ENCODE data around the gene ENTREP1.

Gene ENTREP1

GRCh38 chr9:69319324-69320025 is 5.5 kb upstream of the ENTREP1 start:
- DNase-seq (ENCODE audit: low read depth, low spot score): no peak

- DNase-seq (ENCODE audit: low read depth, low spot score): no peak
These were observed 2.8 kb upstream of the ENTREP1 start for GRCh38 chr9:69322256-69322655.

GRCh38 chr9:69323861-69324260 is 1.2 kb upstream of the ENTREP1 start:
- no peak for DNase-seq (ENCODE audit: low read depth, low spot score)

GRCh38 chr9:69325409-69326212 is 596 bp downstream of the ENTREP1 start:
- no peak for DNase-seq (ENCODE audit: low read depth, low spot score)

DNA sequence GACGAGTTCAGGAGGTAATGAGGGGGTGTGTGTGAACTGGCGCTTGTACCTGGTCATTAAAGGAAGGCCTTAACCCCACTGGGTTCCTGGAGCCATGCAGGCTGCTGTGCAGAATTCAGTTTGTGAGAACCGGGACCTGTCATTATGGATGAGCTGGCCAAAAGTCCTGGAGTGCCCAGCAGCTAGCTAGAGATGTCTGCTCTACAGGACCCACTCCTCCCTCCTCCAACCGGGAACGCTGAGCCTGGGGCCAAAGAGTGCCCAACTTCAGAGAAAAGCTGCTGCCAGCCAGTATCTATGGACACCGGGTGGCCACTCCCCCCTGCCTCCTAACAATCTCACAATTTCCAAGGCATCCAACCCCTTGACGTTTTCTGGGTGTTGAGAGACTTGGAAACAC is 1.2 kb downstream of the ENTREP1 start:
- no peak for DNase-seq (ENCODE audit: low read depth, low spot score)

GRCh38 chr9:69330580-69330979 is 5.6 kb downstream of the ENTREP1 start:
- DNase-seq (ENCODE audit: low read depth, low spot score): no peak

DNA sequence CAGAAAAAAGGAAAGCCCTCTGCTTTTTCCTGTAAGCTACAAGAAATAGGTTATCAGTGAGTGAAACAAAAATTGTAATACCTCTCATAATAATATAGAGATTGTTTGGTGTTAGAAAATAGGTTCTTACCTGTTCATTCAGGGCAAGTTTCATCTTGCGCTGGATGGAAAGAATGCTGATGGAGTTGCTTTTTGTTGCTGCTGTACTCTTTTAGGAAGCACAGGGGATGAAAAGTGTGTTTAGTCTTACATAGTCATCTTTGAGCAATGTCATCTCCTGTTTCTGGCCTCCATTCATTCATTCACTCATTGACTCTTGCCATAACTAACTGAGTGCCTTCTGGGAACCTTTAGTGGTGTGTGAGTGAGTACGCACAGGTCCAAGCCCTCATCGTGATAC is 6.4 kb downstream of the ENTREP1 start:
- DNase-seq (ENCODE audit: low read depth, low spot score): no peak

DNA sequence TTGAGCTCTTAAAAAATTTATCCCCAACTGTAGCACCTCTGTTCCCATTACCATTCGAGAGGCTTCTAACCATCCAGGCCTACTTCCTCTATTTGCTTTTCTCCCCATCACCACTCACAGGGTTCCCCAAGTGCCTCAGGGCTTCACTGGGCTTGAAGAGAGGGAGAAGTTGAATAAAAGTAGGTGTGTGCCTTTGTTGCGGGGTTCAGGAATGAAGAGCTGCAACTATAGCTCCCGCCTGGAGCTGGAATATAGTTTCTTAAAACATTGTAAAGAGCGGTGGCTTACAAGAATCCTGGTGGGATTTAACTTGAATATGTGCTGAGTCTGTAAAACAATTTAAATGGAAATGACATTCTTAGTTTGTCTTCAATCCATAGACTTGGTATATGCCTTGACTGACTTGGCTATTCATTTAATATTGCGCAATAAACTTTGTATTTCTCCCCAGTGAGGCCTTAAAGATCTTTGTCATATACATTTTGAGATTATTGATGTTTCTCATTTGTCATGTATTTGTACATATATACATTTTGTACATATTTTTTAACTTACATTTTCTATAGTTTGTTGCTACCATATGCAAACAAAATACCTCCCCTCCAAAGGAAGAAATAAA is 7.2 kb downstream of the ENTREP1 start:
- no peak for DNase-seq (ENCODE audit: low read depth, low spot score)

DNA sequence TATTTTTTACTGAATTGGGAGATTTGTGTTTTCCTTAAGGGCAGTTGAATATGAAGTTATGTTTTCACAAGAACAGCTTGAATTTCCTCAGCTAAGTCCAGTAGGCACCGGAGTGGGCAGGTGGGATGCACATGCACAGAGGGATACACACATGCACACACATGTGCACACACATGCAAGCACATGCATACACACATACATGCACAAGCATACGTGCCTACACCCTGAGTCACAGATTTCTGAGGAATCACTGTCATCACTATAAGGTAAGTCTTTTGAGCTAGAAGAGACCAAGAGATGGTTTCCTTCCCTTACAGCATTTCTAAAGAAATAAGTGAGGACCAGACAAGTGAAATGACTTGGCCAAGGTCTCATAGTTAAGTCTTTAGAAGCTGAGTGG is 8.7 kb downstream of the ENTREP1 start:
- no peak for DNase-seq (ENCODE audit: low read depth, low spot score)

DNA sequence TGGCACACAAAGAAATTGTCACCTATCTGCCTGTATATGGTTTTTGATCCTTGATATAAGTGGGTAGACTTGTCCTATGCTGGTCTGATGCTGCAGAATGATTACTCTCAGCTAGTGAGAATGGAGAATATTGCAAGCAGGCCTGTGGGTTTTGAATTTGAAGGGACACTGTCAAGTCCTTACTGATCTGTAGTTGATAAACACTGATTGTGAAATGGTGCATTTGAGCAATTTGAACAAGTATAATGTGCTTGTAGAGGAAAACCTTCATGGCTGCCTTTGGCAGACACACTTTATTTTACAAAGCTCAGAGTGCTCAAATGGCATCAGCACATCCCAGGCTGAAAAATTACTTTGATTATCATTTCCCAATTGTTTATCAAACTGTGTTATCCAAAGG is 9.3 kb downstream of the ENTREP1 start:
- DNase-seq (ENCODE audit: low read depth, low spot score): no peak

DNA sequence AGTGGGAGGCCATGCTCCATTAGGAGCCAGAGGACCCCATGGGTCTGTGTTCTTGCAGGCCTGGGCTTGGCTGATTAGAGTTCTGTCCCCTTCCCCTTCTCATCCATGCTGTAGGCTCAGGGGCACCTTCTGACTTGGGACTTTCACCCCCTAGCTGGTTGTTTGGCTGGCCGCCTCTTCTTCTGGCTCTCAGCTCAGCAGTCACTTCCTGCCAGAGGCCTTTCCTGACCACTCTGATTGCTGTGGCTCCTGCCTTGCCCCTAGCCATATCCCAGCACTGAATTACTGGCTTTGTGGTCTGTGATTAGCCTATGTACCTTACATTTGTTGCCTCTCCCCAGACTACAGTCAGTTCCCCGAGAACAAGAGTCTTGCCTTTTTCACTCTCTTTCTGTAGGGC is 14.6 kb downstream of the ENTREP1 start:
- DNase-seq (ENCODE audit: low read depth, low spot score): no peak

DNA sequence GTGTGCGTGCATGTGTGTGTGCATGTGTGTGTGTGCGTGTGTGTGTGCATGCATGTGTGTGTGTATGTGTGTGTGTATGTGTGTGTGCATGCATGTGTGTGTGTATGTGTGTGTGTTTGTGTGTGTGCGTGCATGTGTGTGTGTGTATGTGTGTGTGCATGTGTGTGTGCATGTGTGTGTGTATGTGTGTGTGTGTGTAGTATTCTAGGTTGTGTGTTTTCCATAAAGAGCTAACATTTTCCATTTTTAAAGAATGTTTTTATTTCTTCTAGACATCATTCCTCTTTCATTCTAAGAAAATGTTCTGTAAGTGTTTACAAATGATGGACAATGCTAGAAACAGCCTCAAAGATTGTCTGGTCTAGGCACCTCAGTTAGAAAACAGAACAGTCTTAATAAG is 15.6 kb downstream of the ENTREP1 start:
- DNase-seq (ENCODE audit: low read depth, low spot score): no peak

GRCh38 chr9:69342769-69343168 is 17.8 kb downstream of the ENTREP1 start:
- no peak for DNase-seq (ENCODE audit: low read depth, low spot score)

DNA sequence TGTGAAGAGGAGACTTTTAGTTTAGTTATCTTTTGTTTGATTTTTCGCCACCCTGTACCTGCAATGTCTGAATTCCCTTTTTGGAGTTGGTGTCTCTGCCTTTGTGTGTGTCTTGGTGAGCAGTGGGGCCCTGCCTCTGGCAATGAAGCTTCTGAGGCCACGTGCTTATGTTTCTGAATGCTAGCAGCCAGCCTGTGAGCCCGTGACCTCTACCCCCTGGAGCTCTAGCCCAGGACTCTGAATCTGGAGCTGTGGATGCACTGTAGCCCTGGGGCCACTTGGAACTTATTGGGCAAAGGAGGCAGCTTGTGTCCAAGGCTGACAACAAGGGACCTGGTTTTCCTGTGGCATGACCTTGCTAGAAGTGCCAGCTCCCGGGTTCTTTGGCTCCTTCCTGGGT is 19.4 kb downstream of the ENTREP1 start:
- no peak for DNase-seq (ENCODE audit: low read depth, low spot score)

DNA sequence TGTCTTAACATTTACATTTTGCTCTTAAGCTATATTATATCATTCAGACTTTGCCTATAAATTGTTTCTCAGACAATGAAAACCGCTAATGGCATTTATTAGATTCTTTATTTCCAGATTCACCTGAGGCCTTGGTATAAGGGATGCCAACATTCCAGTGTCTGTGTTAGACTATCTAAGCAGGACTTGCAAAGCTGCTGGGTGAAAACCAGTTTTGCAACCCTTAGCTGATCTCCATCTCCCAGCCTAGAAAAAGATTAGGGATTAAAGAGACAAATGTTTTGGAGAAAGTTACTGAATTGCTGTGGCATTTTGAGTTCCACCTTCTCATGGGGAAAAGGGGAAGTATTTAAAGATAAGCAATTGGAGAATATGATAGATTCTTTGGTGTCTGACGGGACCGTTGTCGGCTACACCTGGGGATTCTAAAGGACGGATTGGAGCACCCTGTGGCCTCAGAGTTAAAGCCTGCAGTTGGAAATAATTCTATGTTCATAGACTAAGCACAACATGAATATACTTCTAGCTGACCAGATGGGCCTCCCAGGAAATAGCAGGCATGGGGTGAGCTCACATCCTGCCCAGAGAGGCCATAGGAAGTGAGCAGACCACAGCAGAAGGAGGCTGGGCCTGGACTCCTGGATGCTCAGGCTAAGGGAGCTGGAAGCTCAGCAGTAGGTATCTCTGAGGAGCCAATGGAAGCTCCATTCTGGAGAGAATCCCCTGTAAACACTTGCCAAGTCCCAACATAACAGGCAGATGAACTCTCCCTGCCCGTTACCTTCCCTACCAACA is 21.8 kb downstream of the ENTREP1 start:
- no peak for DNase-seq (ENCODE audit: low read depth, low spot score)

DNA sequence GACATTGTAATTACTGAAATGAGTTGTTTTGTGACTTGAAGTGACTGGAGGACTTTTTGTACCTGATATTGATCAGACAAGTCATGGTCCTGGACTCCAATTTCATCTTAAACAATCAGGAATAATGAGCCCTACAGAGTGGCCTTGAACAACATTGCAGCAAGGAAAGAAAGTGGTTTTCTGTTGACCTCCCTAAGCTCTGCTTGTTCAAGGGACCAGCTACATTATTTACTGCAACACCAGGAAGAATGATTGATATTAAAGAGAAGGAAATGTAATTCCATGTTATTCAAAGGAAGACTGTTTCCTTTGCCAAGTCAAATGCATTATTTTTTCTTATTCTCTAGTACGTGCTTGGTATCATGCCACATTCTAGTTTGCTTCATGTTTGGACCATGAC is 22.6 kb downstream of the ENTREP1 start:
- DNase-seq (ENCODE audit: low read depth, low spot score): no peak

GRCh38 chr9:69351227-69351626 is 26.2 kb downstream of the ENTREP1 start:
- no peak for DNase-seq (ENCODE audit: low read depth, low spot score)

- no peak for DNase-seq (ENCODE audit: low read depth, low spot score)
These were observed 30.2 kb downstream of the ENTREP1 start for GRCh38 chr9:69355232-69355631.

GRCh38 chr9:69357030-69357775 is 32.2 kb downstream of the ENTREP1 start:
- no peak for DNase-seq (ENCODE audit: low read depth, low spot score)

DNA sequence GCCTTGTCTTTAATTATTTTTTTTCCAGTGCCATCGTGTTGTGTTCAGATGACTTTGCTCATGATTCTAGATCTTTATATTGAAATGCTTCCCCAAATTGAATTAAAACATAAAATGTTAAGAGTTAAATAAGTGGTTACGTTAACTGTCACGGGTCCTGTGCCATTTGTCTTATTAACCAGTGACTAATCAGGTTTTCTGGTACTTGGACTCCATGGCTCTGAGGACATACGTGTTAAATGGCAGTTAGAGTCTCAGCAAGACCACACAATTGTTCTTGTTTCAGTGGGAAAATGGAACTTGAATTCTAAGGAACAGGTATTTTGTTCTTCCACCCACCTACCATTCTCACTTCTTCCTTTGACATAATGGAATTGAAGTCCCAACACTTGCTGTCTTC is 32.8 kb downstream of the ENTREP1 start:
- DNase-seq (ENCODE audit: low read depth, low spot score): no peak

DNA sequence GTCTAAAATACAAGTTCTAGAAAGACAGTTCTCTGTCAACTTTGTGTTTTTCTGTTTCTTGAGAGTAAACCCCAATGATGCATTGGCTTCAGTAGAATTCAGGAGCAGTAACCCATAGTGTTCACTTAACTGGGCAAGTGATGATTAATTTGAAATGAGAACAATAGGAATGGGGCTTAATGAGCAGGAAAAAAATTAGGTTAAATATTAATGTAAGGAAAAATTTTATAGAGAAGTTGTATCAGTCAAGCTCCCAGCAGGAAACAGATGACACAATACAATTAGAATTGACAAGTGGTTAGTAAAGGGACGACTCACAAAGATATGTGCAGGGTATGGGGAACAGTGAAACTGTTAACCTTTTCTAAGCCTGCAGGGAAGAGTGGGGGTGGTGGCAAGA is 38.2 kb downstream of the ENTREP1 start:
- no peak for DNase-seq (ENCODE audit: low read depth, low spot score)

All from iPS DF 19.7 (cell line).